ENCODE data around the gene ZNF653.

GRCh38 chr19:11435833-11436313 is 69.8 kb downstream of the ZNF653 start:
- TF ChIP-seq, protein P1, sequence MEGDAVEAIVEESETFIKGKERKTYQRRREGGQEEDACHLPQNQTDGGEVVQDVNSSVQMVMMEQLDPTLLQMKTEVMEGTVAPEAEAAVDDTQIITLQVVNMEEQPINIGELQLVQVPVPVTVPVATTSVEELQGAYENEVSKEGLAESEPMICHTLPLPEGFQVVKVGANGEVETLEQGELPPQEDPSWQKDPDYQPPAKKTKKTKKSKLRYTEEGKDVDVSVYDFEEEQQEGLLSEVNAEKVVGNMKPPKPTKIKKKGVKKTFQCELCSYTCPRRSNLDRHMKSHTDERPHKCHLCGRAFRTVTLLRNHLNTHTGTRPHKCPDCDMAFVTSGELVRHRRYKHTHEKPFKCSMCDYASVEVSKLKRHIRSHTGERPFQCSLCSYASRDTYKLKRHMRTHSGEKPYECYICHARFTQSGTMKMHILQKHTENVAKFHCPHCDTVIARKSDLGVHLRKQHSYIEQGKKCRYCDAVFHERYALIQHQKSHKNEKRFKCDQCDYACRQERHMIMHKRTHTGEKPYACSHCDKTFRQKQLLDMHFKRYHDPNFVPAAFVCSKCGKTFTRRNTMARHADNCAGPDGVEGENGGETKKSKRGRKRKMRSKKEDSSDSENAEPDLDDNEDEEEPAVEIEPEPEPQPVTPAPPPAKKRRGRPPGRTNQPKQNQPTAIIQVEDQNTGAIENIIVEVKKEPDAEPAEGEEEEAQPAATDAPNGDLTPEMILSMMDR (IDR thresholded peaks at IDR 0.05), result no peak
- no peak for TF ChIP-seq POLR2AphosphoS5 (IDR thresholded peaks at IDR 0.05; ENCODE audit: insufficient read depth in 1 of 2, low read depth in 1 of 2)
